ENCODE results near the gene DPM1. TPM values are rescaled to one million over a fixed set of nuclear protein-coding genes. Genes with fewer than 3 reads are reported as not detected.

DPM1 gene
- total RNA-seq, 1 experiment from 2014 or later = 133 TPM

DNA sequence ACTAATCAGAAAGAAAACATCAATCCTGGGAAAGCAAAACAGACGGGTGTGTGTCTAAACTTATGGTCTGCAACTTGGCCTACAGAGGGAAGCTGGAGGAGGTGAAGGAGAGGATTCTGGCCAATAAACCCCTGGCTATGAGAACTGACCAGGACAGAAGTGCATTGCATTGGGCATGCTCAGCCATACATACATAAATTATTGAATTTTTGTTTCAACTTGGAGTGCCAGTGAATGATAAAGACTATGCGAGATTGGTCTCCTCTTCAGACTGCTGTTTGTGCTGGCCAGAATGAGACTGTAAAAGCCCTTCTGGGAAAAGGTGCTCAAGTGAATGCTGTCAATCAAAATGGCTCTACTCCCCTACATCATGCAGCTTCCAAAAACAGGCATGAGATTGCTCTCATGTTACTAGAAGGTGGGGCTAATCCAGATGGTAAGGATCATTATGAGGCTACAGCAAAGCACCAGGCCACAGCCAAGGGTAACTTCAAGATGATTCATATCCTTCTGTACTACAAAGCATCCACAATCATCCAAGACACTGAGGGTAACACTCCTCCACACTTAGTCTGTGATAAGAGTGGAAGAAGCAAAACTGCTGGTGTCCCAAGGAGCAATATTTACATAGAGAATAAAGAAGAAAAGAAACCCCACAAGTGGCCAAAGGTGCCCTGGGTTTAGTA, 44.5 kb downstream of the DPM1 start:
- DNase-seq (ENCODE audit: low read depth) = peak; percentile 22
- in situ Hi-C loops (cut with HindIII; ENCODE audit: low pct_unique_long_range_greater_than_20kb, low sequenced_read_pairs) = no loop called here

DNA sequence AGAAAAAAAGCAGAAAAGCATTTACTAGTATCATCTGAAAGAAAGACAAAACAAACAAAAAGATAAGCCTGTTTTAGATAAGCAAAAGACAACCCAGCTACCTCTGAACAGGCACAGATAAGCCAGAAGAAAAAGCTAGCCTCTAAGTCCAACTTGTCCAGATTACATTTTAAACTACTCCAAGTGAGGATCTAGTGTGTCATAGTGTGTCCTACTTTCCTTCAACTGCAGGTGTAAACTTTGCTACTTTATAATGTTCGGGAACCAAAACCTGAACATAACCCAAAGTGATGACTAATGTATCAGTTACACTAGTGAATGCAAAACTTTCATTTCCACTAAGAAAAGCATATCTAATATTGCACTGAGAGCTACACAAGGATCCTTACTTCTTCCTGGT, 46.6 kb downstream of the DPM1 start:
- no peak for DNase-seq (ENCODE audit: low read depth)
- in situ Hi-C loops (cut with HindIII; ENCODE audit: low pct_unique_long_range_greater_than_20kb, low sequenced_read_pairs) = no loop called here

DNA sequence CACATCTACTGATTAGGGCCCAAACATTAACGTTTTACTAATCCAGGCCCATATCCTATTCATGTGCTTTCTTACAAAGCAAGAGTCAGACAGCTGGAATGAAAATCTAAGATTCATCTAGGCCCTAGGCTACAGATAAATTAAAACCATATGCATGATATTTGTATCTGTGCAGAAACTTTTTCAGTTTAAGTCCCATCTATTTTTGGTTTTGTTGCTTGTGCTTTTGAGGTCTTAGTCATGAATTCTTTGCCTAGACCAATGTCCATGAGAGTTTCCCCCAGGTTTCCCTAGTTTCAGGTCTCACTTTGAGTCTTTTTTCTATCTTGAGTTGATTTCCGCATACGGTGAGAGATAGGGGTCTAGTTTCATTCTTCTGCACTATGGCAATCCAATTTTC, 47.3 kb downstream of the DPM1 start:
- no peak for DNase-seq (ENCODE audit: low read depth)
- in situ Hi-C loops (cut with HindIII; ENCODE audit: low pct_unique_long_range_greater_than_20kb, low sequenced_read_pairs) = no loop called here

DNA sequence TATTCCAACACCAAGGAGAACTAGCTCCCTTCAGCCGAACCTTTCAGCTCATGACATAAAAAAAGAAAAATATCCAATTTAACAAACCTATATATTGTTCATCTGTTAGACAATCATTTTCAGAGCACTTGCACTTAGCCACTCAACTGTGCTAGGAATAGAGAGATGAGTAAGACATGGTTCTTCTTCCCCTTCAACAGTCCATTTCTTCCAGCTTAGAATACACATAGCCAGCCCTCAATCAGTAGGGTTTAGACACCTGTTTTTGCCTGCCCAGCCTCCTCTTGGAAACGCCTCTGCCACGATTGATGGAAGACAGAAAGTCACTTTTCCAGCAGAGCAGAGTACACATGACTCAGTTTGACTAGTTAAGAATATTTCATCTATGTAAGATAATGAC, 48.9 kb downstream of the DPM1 start:
- no peak for DNase-seq (ENCODE audit: low read depth)
- in situ Hi-C loops (cut with HindIII; ENCODE audit: low pct_unique_long_range_greater_than_20kb, low sequenced_read_pairs) = no loop called here

DNA sequence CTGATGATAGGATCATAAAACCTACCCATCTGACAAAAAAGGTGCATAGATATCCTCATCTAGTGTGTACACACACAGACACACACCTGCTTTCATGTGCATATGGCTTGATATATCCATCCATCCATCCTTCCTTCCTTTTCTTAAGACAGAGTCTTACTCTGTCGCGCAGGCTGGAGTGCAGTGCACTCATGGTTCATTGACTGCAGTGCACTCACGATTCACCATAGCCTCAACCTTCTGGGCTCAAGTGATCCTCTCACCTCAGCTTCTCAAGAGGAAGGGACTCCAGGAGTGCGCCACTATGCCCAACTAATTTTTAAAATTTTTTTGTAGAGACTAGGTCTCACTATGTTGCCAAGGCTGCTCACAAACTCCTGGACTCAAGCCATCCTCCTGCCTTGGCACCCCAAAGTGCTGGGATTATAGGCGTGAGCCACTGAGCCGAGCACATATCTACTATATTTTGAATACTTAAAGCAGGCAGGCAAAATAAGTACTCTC, 54.2 kb downstream of the DPM1 start:
- in situ Hi-C loops (cut with HindIII; ENCODE audit: low pct_unique_long_range_greater_than_20kb, low sequenced_read_pairs) = no loop called here
- DNase-seq (ENCODE audit: low read depth) = no peak

DNA sequence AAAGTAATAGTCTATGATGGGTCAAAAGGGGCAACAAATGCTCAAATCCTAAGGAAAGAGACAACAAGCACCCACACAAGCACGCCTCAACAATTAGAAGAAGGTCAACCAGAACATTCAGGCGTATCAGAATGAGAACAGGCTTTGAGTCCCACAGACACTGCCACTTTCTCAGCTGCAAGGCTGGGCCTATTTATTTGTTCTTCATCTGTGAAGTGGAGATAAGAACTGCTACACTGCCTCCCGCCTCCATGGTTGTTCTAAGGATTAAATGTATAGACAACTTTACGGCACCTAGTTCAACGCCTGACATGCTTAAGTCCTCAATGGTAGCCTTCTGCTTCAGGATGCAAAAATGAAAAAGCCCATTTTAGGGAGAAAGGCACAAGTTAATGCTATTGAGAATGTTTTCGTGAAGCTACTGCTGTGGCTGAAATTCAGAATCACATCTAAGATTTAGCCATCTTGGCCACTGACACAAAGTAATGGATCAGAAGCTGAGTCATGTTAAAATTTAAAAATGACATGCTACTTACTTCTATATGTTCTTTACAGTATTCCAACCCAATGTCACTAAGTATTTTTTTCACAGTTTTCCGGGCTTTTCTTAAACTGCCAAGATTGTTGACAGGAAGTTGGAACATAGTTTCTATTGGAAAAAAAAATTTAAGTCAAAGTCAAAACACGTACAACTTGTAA, 54.8 kb downstream of the DPM1 start:
- in situ Hi-C loops (cut with HindIII; ENCODE audit: low pct_unique_long_range_greater_than_20kb, low sequenced_read_pairs) = no loop called here
- no peak for DNase-seq (ENCODE audit: low read depth)

DNA sequence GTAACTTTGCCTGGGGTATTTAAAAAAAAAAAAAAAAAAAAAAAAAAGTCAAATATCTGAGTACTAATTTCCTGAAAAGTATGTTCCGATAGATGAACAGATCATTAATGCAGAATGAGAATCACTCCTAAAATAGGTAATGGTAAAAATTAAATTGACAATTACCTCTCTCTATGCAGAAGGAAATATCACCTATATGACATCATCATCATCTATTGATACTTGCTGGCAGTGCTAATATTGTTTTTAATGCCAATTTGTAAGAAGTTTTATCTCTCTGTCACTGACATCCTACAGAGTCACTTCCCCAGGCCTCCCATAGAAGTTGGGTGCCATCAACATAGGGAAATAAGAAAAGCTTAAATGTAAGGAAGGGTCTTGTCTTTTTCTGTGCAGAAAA, 57.0 kb downstream of the DPM1 start:
- in situ Hi-C loops (cut with HindIII; ENCODE audit: low pct_unique_long_range_greater_than_20kb, low sequenced_read_pairs) = no loop called here
- no peak for DNase-seq (ENCODE audit: low read depth)

DNA sequence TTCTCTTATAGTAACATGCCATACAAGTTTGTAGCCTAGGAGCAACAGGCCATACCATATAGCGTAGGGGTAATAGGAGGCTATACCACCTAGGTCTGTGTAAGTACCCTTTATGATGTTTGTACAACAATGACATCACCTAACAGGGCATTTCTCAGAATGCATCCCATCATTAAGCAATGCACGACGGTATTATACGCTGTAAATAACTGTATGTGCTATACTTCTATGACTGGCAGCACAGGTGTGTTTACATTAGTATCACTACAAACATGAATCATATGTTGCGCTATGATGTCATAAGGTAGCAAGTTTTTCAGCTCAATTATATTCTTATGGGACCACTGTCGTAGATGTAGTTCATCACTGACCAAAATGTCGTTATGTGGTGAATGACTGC, 58.1 kb downstream of the DPM1 start:
- no peak for DNase-seq (ENCODE audit: low read depth)
- in situ Hi-C loops (cut with HindIII; ENCODE audit: low pct_unique_long_range_greater_than_20kb, low sequenced_read_pairs) = no loop called here

DNA sequence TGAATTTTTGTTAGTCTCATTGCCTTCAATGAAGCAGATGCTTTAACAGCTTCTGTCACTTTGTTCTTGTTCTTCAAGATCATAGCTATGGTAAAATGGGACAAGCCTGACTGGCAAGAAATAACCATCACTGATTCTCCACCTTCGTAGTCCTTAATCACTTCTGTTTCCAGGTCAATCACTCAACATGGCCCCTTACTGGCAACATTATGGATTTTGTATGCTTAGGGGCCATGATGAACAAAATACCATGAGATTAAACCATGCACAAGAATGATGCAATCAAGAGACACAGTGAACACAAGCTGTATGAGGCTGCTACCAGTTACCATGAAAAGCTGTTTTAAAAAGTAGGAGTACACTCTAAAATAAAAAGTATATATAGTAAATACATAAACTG, 59.9 kb downstream of the DPM1 start:
- in situ Hi-C loops (cut with HindIII; ENCODE audit: low pct_unique_long_range_greater_than_20kb, low sequenced_read_pairs) = no loop called here
- no peak for DNase-seq (ENCODE audit: low read depth)

DNA sequence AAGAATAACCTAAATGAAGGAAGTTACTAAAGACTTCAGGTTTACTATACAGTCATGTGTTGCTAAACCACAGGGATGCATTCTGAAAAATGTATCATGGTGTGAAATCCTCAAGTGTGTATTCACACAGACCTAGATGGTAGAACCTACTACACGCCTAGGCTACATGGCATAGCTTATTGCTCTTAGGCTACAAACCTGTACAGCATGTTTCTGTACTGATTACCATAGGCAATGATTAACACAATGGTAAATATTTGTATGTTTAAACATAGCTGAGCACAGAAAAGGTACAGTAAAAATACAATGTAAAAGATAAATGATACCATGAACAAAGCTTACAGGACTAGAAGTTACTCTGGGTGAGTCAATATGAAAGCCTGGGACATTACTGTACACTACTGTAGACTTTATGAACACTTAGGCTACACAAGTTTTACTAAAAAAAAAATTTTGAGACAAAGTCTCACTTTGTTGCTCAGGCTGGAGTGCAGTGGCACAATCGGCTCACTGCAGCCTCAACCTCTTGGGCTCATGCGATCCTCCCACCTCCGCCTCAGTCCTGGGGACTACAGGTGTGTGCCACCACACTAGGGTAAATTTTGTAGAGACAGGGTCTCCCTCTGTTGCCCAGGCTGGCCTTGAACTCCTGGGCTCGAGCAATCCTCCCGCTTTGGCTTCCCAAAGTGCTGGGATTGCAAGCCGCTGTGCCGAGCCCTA, 63.1 kb downstream of the DPM1 start:
- in situ Hi-C loops (cut with HindIII; ENCODE audit: low pct_unique_long_range_greater_than_20kb, low sequenced_read_pairs) = no loop called here

DNA sequence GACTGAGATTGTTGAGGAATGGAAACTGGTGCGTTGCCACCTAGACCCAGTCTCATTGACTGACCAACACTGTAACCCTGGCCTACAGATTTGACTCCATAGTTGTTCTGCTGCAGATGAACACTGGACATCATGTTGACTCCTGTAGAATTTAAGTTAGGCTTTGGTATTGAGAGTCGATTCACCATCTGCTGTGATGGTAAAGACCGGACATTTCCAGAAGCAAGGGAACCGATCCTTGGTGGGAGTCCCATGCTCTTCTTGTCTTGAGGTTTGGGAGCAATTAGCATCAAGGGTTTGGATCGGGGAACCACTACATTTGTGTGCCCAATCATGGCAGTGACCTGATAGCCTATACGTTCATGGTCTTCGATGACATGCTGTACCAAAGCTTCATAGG, 64.7 kb downstream of the DPM1 start:
- in situ Hi-C loops (cut with HindIII; ENCODE audit: low pct_unique_long_range_greater_than_20kb, low sequenced_read_pairs) = no loop called here
- DNase-seq (ENCODE audit: low read depth) = no peak

More for the DNA sequence above, 63.1 kb downstream of the DPM1 start:
- DNase-seq (ENCODE audit: low read depth) = no peak

DNA sequence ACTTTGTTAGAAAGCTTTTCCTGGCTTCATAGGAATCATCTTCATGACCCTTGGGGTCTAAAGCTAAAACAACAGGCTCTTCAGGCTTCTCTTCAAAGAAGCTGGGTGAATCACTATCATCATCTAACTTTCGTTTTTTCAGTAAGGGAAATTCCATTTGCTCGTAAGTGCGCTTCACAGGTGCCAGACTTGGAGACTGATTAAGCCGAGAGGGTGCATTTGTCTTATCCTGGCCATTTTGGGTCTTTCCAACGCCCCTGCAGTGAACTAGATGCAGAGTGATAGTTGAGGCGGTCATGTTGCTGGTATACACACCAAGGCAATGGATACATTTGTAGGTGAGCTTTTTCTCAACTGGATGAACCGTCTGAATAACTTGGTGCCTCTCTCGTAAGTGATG, 65.9 kb downstream of the DPM1 start:
- no peak for DNase-seq (ENCODE audit: low read depth)
- in situ Hi-C loops (cut with HindIII; ENCODE audit: low pct_unique_long_range_greater_than_20kb, low sequenced_read_pairs) = no loop called here

DNA sequence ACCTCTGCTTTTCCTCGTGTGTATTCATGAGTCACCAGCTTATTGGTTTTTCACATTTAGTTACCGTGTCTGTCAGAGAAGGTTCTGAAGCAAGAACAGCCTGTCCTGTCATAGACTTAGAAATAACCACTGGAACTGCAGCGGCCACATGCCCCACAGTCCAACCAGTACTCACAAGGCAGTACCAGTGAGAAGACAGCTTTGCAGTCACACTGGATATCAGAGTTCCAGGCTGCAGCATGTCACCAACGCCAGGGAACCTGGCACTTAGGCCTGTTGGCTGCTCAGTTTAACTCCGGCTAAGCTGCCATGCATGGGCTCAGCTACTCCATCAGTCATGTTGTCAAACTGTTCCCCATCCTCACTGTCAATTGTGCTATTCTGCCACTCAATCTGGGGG, 67.2 kb downstream of the DPM1 start:
- in situ Hi-C loops (cut with HindIII; ENCODE audit: low pct_unique_long_range_greater_than_20kb, low sequenced_read_pairs) = no loop called here
- no peak for DNase-seq (ENCODE audit: low read depth)

DNA sequence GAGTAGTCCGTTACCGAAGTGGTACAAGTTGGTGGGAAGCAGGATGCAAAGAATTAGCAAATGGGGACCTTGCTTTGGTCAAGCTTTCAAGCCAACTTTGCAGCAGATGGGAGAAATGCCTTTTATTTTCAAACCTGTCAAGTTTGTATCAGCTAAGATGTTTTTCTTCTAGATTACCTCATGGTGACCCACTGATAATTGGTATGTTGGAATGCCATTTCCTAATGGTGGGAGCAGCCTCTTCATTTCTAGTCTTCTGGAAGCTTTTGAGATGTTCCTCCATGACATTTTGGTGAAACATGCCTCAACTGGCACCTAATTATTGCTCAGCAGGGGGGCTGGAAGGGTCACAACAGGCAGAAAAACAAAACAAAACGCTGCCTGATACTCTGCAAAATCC, 70.8 kb downstream of the DPM1 start:
- in situ Hi-C loops (cut with HindIII; ENCODE audit: low pct_unique_long_range_greater_than_20kb, low sequenced_read_pairs) = no loop called here
- no peak for DNase-seq (ENCODE audit: low read depth)

DNA sequence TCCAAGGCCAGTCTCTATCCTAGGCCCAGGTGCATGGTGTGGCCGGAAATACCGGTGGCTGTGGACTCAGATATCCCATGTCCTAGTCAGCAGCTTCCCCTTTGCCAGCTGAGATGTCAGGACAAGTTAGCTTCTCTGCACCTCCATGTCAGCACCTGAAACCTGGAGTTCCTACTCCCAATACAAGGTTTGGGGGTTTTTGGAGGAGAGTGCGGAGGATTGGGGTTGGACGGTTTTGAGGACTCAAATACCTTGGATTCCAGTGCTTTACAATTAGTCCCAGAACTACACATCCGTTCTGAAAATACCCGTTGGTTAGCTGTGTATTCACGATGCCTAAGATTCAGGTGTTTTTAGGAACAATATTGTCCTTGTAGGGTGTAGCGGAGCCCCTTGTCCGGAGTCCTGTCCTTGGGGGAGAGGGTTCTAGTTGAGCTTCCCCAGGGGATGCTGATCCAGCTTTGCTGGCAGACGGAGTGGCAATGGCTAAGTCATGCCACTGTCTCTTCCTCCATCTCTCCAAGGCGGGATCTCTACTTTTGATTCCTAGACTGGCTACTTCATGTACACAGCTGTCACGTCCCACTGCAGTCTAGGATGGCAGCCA, 72.0 kb downstream of the DPM1 start:
- DNase-seq (ENCODE audit: low read depth) = no peak
- in situ Hi-C loops (cut with HindIII; ENCODE audit: low pct_unique_long_range_greater_than_20kb, low sequenced_read_pairs) = no loop called here

DNA sequence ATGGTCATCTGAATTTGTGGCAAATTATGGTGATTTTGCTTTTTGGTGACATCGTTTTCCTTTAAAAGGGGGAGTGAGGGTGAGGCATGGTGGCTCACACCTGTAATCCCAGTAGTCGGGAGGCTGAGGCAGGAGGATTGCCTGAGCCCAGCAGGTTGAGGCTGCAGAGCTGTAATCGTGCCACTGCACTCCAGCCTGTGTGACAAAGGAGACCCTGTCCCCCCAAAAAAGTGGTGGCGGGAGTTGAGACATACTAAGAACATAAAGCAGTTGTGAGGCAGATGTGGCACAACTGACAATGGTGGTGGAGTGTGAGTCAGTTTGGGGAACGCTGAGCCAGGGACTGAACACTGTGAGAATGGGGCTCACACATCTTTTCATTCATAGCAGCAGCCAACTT, 72.6 kb downstream of the DPM1 start:
- no peak for DNase-seq (ENCODE audit: low read depth)
- in situ Hi-C loops (cut with HindIII; ENCODE audit: low pct_unique_long_range_greater_than_20kb, low sequenced_read_pairs) = no loop called here

DNA sequence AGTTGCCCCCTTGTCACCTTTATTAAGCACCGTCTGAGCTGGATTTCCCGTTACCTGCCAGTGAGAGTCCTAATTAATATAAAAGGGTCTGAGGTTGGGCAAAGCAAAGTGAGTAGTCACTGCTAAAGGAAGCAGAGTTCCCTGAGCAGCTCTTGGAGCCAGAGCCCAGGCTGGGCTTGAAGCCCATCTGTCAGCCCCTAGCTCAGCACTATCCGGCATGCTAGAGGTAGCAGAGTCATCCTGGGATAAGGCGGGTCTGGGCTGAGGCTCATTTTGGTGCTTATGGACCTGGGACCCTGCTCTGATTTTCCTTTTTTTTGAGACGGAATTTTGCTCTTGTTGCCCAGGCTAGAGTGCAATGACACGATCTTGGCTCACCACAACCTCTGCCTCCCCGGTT, 73.3 kb downstream of the DPM1 start:
- DNase-seq (ENCODE audit: low read depth) = no peak
- in situ Hi-C loops (cut with HindIII; ENCODE audit: low pct_unique_long_range_greater_than_20kb, low sequenced_read_pairs) = no loop called here

Measured in Caki2 (cell line).